ENCODE measurements around the gene PTPRT.

PTPRT gene

DNA sequence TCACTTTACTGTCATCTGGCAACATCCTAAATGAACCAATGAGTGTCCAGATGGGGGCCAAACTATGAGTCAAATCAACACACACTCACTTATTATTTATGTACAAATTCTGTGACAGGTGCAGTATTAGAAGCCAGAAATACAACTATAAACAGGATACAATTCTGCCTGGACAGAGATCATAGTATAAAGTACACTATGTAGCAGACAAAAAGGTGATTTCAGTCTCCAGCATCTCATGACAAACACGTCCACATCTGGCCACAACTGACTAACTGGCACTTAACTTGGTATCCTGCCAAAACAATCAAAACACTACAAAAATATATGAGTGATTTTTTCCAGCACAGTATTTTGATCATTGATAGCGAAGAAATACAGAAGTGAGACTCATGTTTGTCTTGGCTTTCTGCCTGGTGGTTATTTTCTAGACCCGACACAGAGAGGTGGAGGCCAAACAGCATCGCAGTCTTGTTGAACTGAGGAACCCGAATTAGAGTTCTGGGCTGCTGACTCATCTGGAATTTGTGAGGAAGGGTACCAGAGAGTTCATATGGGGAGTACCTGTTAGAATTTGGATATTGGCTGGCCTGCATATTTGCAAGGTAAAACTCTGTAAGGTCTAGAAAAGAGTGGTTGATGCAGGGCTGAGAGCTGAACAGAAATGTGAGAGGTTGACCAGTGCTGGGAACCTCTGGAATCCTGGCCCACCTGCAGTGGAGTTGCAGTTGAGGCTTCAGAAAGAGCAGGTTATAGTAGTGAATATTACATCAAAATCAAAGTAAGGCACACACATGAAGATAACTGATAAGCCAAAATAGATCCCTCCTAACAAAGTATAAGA lies 475.2 kb downstream of the PTPRT start:
- no peak for DNase-seq (ENCODE audit: low spot score)

DNA sequence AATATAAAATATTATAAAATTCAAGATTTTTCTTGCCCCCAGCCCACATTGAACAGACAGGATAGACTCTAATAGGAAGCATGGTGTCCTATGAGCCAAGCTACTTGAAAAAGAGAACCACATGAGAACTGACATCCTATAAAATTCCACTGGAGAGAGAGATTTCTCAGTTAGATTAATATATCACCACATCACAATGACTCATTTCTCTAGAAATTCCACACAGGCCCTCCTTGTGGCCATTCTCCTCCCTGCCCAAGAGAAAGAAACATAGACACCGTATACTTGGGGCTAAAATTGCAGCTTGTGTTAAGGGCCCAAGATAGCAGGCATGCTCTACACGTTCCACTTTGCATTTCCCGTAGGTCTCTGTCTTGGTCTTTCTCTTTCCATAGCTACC lies 481.4 kb downstream of the PTPRT start:
- no peak for DNase-seq (ENCODE audit: low spot score)

DNA sequence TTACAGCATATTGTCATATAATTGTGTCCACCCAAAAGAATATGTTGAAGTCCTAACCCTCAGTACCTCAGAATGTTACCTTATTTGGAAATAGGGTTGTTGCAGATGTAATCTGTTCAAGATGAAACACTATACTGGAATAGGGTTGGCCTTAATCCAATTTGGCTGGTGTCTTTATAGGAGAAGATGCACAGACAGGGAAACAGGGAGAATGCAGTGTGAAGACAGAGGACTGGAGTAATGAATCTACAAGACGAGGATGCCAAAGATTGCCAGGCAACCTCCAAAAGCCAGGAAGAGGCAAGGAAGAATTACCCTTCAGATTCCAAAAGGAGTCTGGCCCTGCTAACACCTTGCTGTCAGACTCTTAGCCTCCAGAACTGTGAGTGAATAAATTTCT lies 482.9 kb downstream of the PTPRT start:
- DNase-seq (ENCODE audit: low spot score) = no peak

DNA sequence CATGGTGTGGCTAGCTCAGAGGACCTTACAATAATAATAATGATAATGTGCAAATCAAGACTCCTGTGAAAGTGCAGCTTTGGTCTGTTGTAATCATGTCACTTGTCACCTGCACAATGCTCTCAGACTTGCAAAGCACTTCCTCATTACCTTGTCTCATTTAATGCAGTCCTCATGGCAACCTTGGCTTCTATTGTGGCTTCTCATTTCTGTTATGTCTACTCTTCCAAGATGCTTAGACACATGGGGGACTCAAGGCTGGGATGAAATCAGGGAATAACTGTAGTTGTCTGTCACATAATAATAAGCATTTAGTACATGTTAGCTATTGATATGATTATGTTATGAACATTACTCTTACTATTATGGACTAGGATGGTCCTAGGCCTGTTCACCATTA lies 484.2 kb downstream of the PTPRT start:
- DNase-seq (ENCODE audit: low spot score) = no peak

DNA sequence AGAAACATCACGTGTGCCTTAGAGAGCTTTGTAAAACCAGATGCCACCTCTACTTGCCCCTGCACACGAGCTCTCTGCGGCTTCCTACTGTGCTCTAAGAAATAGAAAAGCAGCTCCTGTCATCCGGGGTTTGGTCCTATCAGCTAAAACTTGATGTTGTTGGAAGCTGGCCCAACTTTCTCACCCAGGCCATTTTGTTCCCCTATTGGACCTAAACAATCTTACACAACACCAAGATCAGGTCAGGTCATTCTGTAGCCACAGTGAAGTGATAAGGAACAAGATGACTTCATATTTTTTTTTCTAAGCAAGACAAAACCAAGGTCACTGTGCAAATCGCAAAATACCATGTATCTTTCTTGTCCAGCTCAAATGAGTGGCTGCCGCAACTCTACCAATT lies 486.0 kb downstream of the PTPRT start:
- no peak for DNase-seq (ENCODE audit: low spot score)

DNA sequence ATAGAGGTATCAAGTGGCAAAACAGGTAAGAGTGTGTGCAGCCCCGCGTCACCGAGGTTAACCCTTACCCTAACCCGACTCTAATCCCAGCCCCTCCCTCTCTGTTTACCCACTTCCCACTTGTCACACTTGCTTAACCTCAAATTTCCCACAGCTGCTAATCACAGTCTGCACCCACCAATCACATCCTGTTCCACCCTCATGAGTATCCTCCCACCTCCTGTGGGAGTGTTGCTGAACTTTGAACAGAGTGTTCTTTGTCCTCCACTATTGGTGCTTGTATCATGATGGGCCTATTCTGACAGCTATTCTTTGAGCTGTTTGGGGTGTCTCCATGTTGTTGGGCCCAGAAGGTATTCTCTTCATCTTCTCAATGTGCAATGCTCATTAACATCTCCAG lies 487.8 kb downstream of the PTPRT start:
- DNase-seq (ENCODE audit: low spot score) = no peak

DNA sequence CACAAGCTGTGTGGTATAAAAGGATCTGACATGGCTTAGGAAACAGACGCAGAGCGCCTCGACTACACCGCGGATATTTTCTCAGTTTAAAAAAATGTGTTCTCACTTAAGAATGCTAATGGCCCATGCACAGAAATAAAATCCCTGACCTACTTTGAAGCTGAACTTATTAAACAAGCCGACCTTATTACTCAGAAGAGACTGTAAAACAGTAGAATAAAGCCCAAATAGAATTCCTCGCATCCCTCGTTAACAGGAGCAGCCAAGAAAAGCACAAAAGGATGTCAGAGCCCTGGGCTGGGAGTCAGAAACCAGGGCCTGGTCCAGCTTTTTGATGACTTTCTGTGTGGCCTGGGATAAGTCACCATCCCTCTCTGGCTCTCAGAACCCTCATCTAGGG lies 489.3 kb downstream of the PTPRT start:
- no peak for DNase-seq (ENCODE audit: low spot score)

DNA sequence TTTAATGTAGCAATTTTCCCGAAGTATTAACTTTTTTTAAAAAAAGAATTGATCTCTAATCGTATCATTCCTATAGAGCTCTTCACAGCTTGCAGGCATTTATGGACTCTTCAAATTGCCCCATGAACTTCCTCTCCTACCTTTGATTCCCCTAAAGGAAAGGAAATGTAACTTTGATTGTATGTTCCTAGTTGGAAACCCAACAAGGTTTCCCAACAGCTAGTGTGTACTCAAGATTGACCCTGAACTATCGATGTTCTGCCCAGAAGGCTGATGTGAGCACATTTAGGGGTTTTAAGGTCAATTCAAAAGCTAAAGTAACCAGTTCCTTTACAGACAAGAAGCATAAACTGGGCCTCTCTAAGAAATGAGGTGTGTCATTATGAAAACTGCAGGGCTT lies 491.7 kb downstream of the PTPRT start:
- no peak for DNase-seq (ENCODE audit: low spot score)

DNA sequence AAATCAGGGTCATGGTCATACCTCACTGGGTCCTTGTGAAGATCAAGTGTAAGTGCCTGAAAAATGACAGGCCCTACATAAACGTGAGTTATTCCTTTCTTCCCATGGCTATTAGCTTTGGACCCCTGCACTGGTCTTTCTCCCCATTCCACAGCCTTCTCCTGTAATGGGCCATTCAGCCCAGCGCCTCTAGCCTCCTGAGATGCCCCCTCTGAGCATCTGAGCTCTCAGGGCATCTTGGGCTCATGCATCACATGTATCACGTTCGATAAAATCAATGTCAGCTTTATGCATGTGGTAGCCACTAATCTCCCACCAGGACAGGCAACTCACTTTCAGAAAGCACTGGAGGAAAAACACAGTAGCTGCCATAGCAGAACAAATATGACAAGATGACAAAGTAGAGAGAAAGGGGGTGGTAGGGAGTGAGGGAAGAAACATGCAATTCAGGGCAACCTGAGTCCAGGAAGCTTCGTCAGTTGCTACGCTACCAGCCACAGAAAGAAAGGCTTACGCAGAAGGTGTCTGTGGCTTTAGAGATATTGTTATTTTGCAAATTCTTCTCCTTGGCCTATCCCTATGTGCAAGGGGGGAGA lies 498.8 kb downstream of the PTPRT start:
- DNase-seq (ENCODE audit: low spot score) = no peak

DNA sequence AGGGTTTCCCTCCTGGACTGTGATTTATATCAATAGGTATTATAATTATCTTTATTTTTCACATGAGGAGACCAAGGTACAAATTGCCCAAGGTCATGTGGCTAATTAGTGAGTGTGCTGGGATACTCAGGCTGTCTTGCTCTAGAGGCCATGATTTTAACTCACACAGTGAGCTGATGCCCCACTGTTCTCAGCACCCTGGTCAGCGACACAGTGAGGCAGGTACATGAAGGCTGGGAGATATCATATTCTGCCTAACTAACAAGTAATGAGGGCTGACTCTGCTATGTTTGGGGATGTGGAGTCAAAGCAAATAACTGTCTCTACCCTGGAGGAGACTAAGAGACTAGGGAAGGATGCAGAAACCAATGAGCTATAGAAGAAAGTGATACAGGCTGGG lies 501.1 kb downstream of the PTPRT start:
- DNase-seq (ENCODE audit: low spot score) = no peak

DNA sequence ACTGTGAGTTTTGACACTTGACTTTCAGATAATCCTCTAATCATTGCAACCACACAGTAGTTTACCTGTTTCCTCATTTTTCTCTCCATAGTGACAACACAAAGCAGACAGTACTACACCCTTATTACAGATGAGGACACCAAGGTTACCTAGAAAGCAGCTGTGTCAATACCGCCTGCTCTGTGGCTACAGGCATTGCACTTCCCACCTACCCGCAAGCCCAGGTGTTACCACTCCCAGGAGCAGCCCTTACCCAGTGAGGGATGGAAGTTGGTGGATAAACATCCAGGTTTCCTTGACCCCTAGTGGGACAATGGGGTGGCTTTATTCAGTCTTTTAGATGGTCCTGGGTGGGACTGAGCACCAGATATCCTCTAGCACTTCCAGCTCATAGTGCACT lies 503.6 kb downstream of the PTPRT start:
- DNase-seq (ENCODE audit: low spot score) = no peak

DNA sequence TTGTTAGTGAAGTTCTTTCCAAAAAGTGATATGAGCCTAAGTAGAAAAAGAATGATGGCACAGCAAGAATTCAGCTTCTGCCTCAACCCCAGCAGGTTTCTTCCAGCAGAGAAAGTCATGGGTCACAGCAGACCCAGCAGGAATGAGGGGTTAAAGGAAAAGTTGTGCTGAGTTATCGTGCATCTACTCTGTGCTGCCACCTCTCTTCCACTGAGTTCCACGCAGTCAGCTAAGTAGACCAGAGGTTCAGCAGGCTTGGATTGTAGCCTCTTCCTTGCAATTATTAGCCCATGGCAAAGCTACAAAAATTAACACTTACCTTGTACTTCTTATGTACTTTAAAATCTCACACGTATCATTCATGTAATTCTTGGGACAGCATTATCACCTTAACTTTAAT lies 510.8 kb downstream of the PTPRT start:
- DNase-seq (ENCODE audit: low spot score) = no peak

DNA sequence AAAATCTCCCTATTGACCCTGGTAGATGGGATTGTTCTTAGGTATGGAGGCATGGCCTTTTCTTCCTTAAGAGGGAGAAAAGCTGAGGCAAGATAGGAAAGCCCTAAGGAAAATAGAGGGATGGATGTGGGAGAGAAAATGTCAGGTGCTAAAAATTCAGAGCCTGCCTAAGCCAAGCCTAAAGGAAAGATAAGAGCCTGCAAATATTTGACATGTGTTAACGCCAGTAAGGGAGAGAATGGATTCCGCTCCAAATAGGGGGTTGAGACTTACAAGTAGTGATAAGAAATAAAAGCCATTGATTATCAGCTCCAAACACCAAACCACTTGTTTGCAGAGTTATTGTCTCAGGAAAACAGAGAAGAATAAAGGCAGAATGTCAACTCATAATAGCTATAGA lies 533.6 kb downstream of the PTPRT start:
- DNase-seq (ENCODE audit: low spot score) = no peak

DNA sequence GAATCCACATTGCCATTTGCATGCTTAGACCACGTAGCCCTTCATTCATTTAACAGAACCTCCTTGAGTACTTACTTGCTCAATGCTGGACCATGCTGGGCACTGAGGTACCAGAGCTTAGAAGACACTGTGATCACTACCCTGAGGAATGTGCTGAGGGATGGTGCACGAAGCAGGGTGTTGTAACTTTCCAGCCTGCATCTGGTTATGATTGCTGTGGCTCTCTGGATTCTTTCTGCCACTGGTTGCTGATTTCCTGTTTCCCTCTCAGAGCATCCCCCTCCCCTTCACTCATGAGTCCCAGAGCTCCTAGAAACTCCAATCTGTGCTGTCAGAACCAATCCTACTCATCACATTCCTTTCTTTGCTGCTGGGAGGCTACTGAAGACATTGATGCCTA lies 537.4 kb downstream of the PTPRT start:
- no peak for DNase-seq (ENCODE audit: low spot score)

DNA sequence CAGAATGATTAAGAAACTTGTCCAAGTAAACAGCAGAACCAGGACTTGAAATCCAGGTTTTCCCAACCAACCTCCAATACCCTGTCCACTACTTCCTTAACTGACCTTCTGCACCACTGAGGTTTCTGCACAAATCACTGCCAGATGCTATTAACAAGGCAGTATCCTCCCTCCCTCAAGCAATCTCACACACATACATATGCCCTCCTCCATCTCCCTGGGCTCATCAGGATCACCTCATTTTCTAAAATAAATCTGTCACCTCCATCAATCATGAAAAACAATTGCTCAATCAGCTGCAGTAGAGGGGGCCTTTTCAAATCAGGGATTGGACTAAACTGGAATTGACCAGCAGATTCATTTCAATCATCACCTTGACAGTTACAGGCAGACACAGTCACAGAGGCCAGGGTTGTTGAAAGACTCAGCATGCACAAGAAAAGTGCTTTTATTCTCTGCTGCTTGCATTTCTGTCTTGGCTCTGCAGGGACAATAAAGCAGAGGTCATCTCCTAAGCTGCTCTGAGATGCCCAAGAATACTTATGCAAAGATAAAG lies 539.4 kb downstream of the PTPRT start:
- no peak for DNase-seq (ENCODE audit: low spot score)

DNA sequence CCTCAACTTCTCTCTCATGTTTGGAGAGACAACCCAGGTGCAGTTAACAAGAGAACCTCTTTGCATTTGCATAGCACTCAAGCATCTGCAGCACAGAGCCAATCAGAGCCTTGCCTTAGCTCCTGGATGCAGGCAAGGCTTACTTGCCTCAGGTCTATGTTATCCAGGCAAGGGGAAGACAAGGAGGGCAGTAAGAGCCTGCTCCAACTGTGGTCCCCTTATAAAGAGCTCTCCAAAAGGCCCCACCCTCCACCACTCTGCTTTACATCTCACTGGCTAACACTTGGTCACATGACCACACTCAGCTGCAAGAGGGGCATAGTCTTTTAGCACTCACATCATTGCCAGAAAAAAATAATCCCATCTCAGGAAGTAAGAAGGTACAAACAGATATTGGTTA lies 540.0 kb downstream of the PTPRT start:
- DNase-seq (ENCODE audit: low spot score) = no peak

DNA sequence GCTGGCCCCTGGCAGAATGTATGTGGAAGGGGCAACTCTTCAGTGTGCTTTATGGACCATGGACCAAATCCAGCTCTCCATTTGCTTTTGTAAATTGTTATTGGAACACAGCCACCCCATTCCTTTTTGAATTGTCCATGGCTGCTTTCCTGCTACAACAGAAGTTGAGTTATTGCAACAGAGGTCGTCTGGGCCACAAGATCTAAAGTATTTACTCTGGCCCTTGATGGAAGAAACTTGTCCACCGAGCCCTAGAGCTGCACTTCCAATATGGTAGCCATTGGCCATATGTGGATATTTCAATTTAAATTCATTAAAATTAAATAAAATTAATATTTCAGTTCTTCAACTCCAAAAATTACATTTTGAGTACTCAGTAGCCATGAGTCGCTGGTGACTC lies 543.5 kb downstream of the PTPRT start:
- DNase-seq (ENCODE audit: low spot score) = no peak

DNA sequence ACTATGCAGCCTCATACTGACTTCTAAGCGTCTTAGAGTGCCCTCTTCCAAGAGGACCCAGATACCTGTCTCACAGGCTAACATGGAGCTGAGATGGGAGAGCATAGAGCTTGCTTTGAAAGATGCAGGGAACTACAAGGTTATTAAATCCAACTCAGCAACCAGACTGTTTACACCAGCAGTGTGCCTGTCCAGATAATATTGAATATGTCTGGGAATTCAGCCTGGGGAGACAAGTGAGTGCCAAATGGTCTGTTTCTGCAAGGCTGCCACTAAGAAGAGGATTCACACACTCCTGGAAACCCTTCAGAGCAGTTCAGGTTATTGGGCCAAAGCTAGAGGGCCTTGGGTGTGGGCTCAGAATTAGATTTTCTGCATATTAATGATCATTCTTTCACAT lies 547.8 kb downstream of the PTPRT start:
- no peak for DNase-seq (ENCODE audit: low spot score)

DNA sequence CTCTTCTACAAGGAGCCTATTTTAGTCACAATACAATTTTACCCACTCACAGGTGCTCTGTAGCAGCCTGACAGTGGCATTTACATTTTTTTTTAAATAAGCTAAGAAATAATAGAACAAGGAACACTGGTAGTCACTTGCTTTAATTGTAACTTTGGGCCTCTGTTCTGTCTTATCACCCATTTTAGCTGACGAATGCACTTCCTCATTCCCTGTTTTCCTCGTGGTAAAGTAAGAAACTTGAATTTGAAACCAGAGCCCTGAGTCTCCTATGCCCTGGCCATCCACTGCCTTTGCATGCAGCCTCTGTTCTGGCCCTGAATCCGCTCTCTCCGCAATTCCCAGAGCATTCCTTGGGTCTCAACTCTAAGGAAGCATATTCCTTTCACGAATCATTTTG lies 550.6 kb downstream of the PTPRT start:
- no peak for DNase-seq (ENCODE audit: low spot score)

DNA sequence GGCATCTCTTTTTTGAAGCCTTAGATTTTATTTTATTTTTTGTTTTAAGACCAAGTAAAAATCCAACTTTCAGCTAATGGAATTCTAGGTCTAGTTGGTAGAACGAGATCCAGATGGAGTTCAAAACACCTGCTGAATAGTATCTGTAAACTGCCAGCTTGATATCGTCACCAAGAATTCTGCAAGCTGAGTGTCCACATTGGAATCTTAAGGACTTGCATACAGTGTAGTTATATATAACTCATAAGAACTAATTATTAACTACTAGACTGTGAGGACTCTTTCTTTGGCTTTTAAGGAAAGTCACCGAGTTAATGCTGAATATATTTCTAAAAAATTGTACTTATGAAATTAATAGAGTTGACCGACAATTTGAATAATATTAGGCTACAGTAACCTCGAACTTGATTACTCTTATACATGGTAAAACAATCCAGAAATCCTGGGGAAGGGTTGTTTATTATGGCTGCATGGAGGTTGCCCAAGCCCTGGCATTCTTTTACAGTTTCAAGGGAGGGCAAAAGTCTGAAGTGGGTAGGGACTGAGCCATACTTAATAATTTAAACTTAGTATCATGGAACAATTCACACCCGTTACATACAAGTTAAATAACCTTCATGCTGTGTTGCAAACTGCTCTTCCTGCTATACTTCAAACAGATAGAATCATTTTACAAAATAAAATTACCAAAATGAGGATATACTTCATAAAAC lies 553.9 kb downstream of the PTPRT start:
- DNase-seq (ENCODE audit: low spot score) = no peak

DNA sequence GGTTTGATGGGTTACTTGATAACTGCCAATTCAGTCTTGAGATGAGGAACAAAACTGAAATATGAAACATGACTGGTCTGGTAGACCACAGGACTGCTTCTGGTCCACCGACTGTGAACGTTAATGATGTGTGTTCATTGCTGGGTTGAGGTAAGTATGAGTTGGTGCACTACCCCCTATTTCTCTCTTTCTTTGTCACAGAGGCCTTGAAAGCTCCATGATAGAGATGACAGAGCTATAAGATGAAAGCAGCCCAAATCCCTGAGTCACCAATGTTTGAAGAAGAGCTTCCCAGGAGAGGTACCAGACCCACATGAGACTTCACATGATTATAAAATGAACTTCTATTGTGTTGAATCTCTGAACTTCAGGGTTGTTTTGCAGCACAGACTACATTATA lies 555.5 kb downstream of the PTPRT start:
- DNase-seq (ENCODE audit: low spot score) = no peak

DNA sequence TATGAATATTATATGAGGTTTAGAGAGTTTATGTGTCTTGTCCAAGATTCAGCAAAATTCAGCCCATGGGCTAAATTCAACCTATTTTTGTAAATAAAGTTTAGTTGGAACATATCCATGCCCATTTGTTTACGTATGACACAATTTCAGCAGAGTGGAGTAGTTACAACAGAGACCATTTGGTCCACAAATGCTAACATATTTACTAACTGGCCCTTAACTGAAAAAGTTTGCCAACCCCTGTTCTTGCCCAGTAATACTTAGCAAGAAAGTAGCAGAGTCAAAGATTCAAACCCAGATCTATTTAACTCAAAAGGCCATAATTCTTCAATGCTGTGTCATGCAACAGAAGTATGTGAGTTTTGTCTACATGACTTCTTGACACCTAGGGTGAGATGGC lies 561.0 kb downstream of the PTPRT start:
- no peak for DNase-seq (ENCODE audit: low spot score)

DNA sequence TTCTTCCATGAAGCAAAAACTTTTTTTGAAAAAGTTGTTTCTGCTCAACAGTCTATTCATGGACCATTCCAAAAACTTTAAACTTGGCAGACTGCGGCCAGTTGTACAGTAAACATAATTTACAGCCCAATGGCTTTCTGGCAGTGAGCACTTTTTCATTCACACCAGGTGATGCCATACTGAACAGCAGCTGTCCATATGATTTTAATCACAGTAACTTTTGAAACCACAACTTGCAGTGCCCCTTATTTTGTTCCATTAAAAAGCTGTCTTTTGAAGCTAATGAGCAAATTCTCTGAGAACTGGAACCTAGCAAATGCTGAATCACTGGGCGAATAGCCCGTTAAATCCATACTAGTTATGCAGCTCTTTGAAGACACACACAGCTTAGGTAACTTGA lies 576.6 kb downstream of the PTPRT start:
- no peak for DNase-seq (ENCODE audit: low spot score)

Measured in LoVo (cell line).